Stimulated activated CD4-positive, alpha-beta T cell treated with anti-CD3 and anti-CD28 coated beads, Interleukin-1b, Interleukin-23, amount 100 ng/mL, for 48 hours (primary cell): Measurements from ENCODE around the gene JMJD8.

ENCODE experiments used
- DNase-seq: peaks from one replicate; pipeline ENCODE4 v3.0.0-alpha.2; 2020

The JMJD8 gene

DNA sequence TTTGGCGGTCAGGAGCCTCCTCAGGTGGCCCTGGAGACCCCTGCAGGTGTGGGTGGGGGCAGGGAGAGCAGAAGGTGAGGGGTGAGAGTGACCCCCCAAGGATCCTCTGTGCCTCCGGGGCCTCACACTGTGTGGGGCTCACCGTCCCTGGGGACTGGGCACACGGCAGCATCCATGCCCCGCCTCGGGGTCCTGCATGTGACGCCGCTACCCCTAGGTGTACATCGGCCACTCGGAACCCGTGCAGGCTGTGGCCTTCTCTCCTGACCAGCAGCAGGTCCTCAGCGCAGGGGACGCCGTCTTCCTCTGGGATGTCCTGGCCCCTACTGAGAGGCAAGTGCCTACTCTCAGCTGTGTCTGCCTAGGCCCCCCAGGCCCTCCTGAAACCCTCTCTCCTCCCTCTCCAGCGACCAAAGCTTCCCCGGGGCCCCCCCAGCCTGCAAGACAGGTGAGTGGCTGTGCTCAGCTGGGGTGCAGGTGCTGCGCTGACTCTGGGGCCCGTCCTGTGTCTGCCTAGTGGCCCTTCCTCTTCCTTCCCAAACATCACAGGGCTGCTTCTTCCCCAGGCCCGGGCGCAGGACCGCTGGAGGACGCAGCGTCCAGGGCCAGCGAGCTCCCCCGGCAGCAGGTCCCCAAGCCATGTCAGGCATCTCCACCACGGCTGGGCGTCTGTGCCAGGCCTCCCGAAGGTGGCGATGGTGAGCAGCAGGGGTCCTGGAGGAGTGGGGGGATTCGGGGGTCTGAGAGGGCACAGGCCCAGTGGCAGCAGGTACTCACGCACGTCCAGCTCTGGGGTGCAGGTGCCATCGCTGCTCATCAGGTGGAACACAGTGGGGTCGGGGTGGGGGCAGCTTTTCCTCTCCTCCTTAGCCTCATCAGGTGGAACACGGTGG lies 25.2 kb downstream of the JMJD8 start:
- no peak for DNase-seq

DNA sequence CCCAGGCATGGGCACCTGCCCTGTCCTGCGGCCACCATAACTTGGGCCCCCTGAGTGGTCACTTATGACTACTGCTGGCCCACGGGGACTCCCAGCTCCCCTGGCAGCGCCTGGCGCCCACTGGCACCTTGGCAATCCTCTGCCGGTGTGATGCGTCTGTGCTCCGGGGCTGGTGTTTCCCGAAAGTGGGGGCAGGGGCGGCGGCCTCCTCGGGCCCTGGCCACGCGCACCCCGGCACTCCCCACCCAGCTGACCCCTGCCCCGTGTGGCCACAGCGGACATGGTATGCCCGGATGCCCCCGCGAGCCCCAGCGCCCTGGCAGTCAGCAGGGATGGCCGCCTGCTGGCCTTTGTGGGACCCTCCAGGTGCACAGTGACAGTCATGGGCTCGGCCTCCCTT lies 26.6 kb downstream of the JMJD8 start:
- no peak for DNase-seq

DNA sequence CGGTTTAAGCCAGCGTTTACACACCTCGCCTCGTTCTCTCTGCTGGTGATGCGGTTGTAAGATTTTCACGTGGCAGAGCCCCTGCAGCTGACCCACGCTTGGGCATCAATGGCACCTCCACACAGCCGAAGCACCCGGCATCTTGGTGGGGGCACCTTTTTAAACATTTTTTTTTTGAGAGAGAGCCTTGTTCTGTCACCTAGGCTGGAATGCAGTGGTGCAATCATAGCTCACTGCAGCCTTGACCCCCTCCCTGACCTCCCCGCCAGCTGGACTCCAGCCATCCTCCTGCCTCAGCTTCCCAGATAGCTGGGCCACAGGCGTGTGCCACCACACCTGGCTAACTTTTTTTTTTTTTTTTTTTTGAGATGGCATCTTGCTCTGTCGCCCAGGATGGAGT lies 30.1 kb downstream of the JMJD8 start:
- DNase-seq, result no peak

DNA sequence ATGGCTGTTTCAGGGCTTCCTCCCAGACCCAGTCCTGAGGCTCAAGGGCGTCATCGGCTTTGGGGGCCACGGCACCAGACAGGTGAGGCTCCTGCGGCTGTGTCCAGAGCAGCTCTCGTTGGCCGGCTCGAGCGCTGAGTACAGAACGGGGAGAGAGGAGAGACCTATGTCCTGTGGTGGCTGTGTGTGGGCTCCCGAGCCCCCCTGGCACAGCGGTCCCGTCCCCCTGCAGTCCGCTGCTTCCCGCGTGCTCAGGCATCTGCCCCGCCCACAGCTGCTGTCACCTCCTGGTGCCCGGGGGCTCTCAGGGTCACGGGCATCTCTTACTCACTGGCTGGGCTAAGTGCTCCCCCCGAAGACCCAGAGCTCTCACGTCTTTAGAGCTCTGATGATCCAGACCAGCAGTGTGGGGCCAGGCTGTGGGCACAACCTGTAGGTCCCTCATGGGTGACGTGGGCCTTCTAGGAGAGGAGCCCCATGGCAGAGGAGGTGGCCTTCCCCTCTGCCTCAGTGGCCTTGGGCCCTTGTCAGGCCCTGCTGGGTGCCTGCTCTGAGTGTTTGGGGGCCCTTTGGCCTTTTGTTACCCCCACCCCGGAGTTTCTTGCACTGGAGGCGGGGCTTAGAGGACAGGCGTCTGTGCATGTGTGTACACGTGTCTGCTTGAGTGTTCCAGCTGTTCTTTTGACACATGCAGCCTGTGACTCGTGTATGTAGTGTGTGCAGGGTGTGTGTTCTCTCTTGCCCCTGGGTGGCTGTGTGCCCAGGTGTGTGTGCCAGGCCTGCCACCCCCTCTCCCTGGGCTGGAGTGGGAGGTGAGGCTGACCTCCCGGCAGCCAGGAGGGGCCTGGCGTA lies 31.5 kb downstream of the JMJD8 start:
- no peak for DNase-seq

DNA sequence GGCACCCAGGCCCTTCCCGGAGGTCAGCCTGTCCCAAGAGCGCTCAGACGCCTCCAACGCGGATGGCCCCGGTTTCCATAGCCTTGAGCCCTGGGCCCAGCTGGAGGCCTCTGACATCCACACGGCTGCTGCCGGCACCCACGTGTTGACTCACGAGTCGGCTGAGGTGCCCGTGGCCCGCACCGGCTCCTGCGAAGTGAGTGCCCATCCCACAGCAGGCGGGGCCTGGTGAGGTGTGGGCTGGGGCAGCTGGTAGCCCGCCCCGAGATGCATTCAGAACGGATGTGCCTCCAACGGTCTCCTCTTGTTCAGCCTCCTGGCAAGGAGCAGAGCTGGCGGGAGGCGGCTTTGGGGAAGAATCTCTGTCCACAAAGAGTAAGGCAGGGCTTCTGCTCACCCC lies 32.3 kb downstream of the JMJD8 start:
- no peak for DNase-seq

DNA sequence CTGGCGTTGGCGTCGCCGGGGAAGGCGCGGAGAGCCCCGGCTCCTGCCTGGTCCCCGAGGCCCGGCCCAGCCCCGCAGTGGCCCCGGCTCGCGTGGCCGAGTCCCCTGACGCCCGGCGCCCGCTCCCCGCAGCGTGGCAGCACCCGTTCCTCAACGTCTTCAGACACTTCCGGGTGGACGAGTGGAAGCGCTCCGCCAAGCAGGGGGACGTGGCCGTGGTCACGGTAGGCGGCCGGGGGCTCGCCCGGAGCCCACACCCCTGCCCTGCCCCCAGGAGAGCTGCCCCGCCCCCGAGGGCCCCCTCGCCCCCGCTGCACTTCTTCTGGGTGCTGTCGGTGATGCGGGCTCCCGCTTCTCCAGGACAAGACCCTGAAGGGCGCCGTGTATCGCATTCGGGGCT lies 34.5 kb downstream of the JMJD8 start:
- no peak for DNase-seq

DNA sequence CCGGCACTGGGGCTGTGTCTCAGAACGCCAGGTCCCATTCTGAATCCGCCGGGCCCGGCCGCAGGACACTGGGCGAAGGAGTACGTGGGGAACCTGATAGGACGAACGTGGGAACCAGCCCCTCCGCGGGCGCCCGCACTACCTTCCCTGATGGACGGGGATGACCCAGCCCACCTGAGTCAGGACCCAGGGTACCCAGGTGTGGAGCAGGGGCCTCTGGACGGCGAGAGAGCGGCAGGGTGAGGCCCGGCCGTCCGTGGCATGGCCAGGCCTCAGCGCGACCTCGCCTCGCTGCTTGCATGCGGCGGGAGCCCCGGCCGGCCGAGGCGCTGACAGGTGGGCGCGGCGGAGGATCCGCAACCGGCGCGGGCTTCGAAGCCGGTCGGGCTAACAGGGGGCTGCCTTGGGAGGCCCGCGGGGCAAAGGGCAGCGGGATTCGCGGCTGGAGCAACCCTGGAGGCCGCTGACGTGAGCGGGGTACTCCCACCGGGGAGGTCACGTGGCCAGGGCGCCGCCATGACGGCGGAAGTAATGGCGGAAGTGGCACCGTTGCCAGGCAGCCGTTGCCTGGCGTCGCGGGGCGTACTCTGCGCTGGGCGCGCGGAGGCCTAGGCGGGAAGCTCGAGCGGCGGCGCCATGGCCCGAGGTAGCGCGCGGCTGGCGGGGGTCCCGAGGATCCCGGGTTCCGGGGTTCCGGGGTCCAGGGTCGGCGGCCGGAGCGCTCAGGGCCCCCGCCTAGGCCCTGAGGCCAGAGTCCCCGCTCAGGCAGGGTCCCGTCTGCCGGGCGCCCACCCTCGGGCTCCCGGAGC lies 35.1 kb downstream of the JMJD8 start, which contains the start of gene WDR90:
TSS of gene WDR90 (plus strand) at position 585 of the 809 bp plus-strand sequence. CDS start at position 637, 52 bp downstream.
- peak; percentile 93 for DNase-seq

DNA sequence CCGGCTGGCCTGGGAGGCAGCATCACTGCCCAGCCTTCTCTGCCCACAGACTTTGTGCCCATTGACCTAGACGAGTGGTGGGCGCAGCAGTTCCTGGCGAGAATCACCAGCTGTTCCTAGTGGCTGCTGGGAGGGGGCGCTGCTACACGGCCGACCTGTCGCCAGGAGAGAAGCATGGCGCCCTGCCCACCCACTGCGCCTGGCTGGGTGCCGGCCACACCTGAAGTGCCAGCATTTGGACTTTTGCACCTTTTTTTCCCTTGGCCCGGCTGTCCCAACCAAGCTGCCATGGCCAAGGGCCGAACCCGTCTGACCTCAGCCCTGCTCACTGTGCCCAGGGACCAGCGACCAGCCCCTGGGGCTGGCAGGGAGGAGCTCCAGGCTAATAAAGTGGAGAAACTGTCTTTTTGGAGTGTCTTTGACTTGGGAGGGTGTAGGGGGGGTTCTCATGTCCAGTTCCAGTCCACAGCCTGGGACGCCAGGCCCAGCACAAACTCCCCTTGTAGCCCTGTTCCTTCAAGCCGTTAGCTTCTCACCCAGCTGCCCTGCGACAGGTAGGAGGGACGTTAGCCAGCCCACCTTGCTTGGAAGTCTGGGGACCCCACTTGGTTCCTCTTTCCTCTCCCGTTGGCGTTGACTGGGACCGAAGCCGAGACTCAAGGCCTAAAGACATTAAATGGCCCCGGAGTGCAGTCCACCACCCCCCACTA lies 35.9 kb downstream of the JMJD8 start:
- peak; percentile 48 for DNase-seq

DNA sequence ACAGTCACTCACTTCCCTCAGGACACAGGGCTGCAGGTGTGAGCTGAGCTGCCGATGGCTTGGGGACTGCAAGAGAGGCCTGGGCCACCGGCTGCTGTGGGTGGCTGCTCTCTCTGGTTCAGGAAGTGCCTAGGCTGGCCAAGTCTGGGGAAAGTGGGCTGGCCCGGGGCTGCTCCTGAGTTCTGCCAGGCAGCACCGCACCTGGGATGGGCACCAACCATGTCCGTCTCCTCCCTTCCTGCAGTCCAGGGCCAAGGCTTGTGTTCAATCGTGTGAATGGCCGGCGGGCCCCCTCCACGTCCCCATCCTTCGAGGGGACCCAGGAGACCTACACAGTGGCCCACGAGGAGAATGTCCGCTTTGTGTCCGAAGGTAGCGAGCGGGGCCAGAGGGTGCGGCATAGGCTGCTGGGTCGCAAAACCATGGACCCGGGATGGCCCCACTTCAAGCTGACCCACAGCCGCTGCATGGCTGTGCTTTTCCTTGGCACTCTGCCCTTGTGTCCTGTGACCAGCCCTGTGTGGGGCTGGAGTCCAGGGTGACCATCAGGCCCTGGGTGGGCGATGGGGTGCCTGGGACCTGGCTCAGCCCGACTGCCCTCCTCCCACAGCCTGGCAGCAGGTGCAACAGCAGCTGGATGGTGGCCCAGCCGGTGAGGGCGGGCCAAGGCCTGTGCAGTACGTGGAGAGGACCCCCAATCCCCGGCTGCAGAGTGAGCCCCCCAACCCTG lies 36.8 kb downstream of the JMJD8 start:
- no peak for DNase-seq

DNA sequence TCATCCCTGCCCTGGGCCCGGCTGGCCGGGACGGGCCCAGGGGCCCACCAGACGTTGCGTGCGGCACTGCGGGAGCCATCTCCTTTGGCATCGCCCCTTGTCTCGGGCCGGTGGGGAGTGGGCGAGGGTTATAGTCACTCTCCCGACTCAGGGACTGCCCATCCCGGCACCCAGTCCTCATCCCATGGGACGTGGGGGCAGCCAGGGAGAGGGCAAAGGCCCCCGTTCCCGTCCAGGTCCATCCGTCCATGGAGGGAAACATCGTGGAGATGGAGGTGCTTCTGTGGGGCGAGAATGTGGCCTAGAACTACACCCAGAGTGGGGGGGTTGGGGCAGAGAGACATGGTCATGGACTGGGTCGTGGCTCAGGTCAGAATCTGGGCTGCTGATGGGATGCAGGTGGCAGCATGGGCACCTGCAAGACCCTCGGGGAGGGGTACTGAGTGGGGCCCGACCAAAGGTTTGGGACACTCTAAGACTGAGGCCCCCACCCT lies 37.4 kb downstream of the JMJD8 start:
- DNase-seq, result no peak

DNA sequence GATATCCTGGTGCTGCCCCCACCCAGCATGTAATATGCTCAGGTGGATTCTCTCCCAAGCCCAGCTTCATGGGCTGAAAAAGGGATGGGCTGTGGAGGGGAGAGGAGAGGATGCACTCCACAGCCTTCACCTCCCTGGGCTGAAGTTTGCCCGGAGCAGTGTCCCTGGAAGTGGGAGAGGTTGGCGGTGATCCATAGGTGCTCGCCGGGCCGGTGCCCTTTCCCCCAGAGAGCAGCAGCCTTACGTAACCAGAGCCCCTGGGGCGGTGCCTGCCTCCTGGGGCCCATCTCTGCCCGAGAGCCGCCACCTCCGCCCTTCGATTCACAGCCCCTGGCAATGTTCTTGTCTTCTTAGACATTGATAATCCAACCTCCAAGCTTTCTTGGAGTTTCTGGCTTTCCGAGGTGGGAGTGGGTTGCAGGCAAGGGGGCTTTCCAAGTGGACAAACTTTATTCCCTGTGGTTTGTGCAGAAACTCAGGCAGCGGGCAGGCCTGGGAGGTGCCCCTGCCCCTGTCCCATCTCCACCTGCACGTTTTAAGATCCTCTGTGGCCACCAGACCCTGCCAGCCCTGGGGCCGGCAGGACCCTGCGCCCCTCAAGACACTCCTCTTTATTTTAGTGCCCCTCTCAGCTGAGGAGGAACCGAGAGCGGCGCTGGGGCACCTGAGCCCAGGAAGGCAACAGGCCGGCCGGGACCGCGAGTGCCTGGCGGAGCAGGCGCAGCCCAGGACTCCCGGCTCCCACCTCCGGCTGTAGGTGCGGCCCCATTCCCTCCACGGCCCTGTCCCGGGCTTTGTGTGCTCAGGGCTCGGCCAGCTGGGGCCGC lies 38.1 kb downstream of the JMJD8 start:
- DNase-seq, result no peak

DNA sequence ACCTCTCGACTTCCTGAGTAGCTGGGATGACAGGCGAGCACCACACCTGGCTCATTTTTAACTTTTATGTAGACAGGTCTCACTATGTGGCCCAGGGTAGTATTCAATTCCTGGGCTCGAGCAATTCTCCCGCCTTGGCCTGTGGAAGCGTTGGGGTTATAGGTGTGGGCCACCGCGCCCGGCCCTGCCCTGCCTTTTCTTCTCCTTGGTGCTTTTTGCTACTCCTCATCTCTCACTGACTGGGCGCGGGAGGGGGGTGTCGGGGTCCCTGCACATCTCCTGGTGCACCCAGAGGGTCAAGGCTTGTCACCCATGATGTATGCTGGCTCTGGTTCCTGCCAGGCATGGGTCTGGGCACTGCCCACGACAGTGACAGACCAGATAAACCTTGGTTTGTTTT lies 39.6 kb downstream of the JMJD8 start:
- no peak for DNase-seq

DNA sequence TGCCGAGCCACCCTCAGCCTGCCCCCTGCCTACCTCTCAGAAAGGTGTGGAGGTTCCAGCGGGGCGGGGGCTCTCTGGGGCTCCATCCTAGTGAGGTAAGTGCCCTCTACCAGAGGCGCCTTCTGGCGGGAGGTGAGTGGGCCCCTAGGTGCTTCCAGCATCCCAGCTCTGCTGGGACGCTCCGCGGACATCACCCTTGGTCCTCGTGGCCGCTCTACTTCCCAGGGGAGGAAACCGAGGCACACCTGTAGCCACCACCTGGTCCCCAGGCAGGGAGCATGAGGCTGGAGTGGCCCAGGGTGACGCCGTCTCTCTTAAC lies 41.1 kb downstream of the JMJD8 start:
- DNase-seq, result no peak

DNA sequence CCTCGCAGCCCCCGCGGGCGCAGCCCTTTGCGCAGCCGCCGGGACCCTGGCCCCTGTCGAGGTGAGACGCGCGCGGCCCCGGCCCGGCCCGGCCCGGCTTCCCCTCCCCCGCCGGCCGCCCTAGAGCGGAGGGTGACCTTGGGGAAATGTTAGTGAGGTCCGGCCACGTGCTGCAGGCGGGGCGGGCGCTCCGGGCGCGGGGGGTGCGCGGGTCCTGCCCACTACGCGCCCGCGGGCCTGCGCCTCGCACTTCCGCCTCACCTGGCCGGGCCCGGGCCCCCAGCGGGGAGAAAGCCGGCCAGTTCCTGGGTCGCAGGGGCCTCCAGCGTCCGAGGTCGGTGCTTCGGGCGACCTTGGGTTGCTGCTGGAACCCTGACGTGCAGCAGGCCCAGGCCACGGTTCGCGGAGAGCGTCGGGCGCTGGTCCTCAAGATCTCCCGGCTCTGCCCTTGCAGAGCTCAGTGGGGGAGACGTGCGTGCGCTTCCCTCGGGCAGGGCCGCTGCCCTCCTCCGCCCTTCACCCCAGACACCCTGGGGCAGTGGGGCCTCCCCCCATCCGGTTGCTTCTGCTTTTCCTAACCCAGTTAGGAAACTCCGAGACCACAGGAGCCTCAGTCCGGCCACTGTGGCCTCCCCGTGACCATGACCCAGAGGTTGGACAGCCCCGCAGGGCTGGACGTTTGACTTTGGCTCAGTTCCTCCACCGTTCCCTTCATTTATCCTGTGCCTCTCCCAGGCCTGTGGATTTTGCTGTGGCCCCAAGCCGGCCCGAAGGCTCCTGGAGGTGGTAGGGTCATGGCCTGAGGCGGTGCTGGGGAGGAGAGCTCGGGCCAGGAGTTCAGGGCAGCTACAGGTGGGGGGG lies 41.7 kb downstream of the JMJD8 start:
- DNase-seq, result peak; percentile 25

DNA sequence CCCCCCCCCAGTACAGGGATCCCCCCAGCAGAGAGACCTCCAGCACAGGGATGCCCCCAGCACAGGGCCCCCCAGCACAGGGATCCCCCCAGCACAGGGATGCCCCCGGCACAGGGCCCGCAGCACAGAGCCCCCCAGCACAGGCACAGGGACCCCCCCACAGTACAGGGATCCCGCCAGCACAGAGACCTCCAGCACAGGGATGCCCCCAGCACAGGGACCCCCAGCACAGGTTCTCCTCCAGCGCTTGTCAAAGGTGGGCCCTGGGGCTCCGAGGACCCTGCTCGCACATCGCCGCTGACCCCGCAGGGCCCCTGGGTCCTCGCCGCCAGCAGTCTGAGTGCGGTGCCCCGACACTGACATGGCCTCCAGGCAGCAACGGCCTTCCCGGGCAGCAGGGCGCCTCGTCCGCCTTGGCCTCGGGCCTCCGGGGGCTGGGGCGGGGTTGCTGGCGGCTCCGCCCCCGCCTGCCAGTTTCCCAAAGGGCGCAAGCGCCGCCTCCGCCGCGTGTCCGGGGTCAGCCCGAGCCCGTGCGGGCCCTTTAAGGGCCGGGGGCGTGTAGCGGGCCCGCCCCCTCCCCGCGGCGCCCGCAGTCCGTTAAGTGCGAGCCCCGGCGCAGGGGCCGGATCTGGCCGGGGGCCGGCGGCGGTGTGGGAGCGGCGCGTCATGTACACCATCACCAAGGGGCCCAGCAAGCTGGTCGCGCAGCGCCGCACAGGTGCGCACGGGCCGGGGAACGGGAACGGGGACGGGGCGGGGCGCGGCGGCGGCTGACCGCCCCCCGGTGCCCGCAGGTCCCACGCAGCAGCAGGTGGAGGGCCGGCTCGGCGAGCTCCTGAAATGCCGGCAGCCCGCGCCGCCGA lies 42.6 kb downstream of the JMJD8 start, which contains the start of gene MCRIP2:
TSS of gene MCRIP2 (plus strand) at position 503 of the 863 bp plus-strand sequence. CDS start at position 667, 164 bp downstream.
- DNase-seq, result peak; percentile 72

DNA sequence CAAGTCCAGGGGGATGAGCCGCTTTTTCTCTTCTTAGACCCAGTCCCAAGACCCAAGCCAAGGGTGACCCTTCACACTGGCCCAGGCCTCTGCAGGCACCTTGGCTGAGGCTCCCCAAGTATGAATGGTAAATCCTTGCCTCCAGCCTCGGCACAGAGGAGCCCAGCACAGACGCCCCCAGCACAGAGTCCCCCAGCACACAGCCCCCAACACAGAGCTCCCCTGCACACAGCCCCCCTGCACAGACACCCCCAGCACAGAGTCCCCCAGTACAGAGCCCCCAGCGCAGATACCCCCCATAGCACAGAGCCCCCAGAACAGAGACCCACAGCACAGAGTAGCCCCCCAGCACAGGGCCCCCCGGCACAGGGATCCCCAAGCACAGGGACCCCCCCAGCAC lies 43.5 kb downstream of the JMJD8 start:
- no peak for DNase-seq

DNA sequence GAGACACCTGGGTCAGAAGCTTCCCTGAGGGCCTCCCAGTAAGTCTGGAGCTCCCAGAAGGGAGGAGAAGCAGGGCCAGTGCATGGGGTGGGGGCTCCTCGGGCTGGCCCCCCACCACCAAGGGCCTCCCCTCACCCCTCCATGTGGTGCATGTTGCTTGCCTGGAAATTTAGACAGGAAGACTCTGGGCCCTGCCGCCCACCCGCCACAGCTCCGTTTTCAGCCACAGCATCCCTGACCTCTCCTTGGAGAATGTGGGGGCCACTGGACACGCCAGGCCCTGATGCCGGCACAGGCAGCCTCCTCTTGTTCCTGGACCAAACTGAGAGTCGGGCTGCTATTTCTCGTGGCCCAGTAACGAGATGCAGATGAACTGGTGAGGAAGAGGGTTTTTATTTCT lies 45.3 kb downstream of the JMJD8 start:
- no peak for DNase-seq

DNA sequence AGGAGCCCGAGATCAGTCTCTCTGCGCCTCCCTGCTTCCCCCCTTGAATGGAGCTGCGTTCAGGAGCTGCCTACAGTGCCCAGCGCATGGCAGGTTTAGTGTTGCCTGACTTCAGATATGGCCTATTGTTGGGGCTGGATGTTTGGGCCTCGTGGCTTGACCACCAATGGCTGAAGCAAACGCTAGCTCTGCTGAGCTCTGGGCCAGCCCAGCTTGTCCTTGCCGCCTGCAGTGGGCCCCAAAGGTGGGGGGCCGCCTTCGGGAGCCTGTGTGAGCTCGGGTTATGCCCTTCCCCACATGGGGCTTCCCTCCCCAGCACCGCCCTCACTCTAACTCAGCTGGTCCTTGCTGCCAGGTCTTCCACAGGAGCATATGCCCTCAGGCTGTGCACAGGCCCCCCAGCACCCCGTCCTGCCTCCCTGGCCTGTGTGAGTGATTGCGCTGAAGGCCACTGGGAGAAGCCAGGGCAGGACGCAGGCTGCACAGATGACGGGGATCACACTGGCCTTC lies 46.0 kb downstream of the JMJD8 start:
- DNase-seq, result no peak
